Measurements from ENCODE around the gene CAMKMT.

DNA sequence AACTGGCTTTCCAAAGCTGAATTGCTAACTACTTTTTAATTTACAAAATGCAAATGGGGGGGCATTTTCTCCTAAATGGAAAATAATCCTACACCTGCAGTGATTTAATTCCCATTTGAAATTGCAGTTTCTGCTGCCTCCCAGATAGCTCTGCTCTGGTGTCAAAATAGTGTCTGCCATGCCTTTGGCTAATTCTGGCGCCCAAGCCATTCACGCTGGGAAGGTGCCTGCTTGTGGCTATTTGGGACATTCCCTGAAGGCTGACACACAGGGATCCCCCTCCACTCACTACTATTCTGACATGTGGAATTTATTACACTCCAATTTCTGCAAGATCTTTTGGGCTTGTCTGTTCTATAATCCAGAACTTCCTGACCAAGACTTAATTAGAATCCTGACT is 451.4 kb downstream of the CAMKMT start:
- TF ChIP-seq, protein P1, sequence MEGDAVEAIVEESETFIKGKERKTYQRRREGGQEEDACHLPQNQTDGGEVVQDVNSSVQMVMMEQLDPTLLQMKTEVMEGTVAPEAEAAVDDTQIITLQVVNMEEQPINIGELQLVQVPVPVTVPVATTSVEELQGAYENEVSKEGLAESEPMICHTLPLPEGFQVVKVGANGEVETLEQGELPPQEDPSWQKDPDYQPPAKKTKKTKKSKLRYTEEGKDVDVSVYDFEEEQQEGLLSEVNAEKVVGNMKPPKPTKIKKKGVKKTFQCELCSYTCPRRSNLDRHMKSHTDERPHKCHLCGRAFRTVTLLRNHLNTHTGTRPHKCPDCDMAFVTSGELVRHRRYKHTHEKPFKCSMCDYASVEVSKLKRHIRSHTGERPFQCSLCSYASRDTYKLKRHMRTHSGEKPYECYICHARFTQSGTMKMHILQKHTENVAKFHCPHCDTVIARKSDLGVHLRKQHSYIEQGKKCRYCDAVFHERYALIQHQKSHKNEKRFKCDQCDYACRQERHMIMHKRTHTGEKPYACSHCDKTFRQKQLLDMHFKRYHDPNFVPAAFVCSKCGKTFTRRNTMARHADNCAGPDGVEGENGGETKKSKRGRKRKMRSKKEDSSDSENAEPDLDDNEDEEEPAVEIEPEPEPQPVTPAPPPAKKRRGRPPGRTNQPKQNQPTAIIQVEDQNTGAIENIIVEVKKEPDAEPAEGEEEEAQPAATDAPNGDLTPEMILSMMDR (IDR thresholded peaks at IDR 0.05), result no peak
- TF ChIP-seq POLR2A (IDR thresholded peaks at IDR 0.05), result no peak
